ENCODE measurements around the gene IFT27.

IFT27 gene

GRCh38 chr22:36714110-36714509, 61.8 kb downstream of the IFT27 start:
- no peak for DNase-seq

DNA sequence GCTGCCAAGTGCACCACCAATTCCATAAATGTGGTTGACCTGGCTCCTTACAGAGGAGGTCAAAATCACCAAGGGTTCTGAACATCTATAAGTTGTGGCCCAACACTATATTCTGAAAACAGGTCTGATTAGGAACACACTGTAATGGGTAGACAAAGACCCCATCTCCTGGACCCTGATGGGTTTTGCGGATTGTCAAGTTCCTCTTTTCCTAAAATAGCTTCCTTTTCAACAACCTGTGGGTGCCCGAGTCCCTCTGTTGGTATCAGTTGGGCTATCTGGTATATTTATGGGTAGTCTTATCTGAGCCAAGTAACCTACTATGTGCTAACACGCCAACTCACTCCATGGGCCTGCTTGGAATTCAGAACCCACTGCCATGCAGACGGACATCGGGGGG, 62.5 kb downstream of the IFT27 start:
- DNase-seq = no peak

All from CD4-positive, alpha-beta T cell treated with Interleukin-6 for 4 hours (primary cell).